ENCODE results near the gene TMED4.
"Not testable (repeated sequence)": the region's sequence is repeated elsewhere in the genome, so short reads cannot be mapped to it uniquely, and the experiment has no call there.

Gene TMED4

GRCh38 chr7:44568771-44569560 is 13.1 kb downstream of the TMED4 start:
- DNase-seq (ENCODE audit: low read depth): no peak

GRCh38 chr7:44567884-44568283 is 14.1 kb downstream of the TMED4 start:
- DNase-seq (ENCODE audit: low read depth): no peak

- DNase-seq (ENCODE audit: low read depth): no peak
Measured at GRCh38 chr7:44566680-44567079, 15.4 kb downstream of the TMED4 start.

- DNase-seq (ENCODE audit: low read depth): no peak
Measured at GRCh38 chr7:44565795-44566559, 16.1 kb downstream of the TMED4 start.

GRCh38 chr7:44565097-44565794 is 16.8 kb downstream of the TMED4 start:
- peak; percentile 38 for DNase-seq (ENCODE audit: low read depth)

- no peak for DNase-seq (ENCODE audit: low read depth)
Measured at GRCh38 chr7:44564606-44565005, 17.4 kb downstream of the TMED4 start.

- DNase-seq (ENCODE audit: low read depth): no peak
Measured at GRCh38 chr7:44563171-44563679, 18.8 kb downstream of the TMED4 start.

- DNase-seq (ENCODE audit: low read depth): not testable (repeated sequence)
Measured at GRCh38 chr7:44562622-44562962, 19.4 kb downstream of the TMED4 start.

- DNase-seq (ENCODE audit: low read depth): no peak
Measured at GRCh38 chr7:44561962-44562621, 19.9 kb downstream of the TMED4 start.

- DNase-seq (ENCODE audit: low read depth): no peak
Measured at GRCh38 chr7:44561481-44561880, 20.6 kb downstream of the TMED4 start.

GRCh38 chr7:44559485-44559884 is 22.5 kb downstream of the TMED4 start:
- DNase-seq (ENCODE audit: low read depth): no peak

- no peak for DNase-seq (ENCODE audit: low read depth)
Measured at GRCh38 chr7:44557485-44557884, 24.5 kb downstream of the TMED4 start.

- DNase-seq (ENCODE audit: low read depth): no peak
Measured at GRCh38 chr7:44555350-44555749, 26.7 kb downstream of the TMED4 start.

GRCh38 chr7:44552473-44553005 is 29.5 kb downstream of the TMED4 start:
- DNase-seq (ENCODE audit: low read depth): not testable (repeated sequence)

- DNase-seq (ENCODE audit: low read depth): no peak
Measured at GRCh38 chr7:44549457-44549856, 32.6 kb downstream of the TMED4 start.

- DNase-seq (ENCODE audit: low read depth): no peak
Measured at GRCh38 chr7:44548893-44549292, 33.1 kb downstream of the TMED4 start.

GRCh38 chr7:44547536-44548231 is 34.3 kb downstream of the TMED4 start:
- DNase-seq (ENCODE audit: low read depth): no peak

GRCh38 chr7:44541876-44542610 is 40.0 kb downstream of the TMED4 start:
- DNase-seq (ENCODE audit: low read depth): no peak

- DNase-seq (ENCODE audit: low read depth): no peak
Measured at GRCh38 chr7:44541028-44541869, 40.8 kb downstream of the TMED4 start, which contains the start of gene NPC1L1. TSS of gene NPC1L1 (minus strand) at chr7:44541330. CDS start at chr7:44541259, 71 bp downstream.

Data from fibroblast of gingiva (primary cell).